ENCODE measurements around the gene EPHB2.

- no peak for TF ChIP-seq TCF12 (IDR thresholded peaks at IDR 0.05; ENCODE audit: low read depth)
- no peak for TF ChIP-seq FOXM1 (IDR thresholded peaks at IDR 0.05; ENCODE audit: borderline replicate concordance, low read depth)
- TF ChIP-seq CEBPB (IDR thresholded peaks at IDR 0.05): no peak
- no peak for TF ChIP-seq RAD21 (IDR thresholded peaks at IDR 0.05; ENCODE audit: low read depth)
- no peak for TF ChIP-seq MAX (IDR thresholded peaks at IDR 0.05)
- TF ChIP-seq REST (IDR thresholded peaks at IDR 0.05; ENCODE audit: low read depth): no peak
- TF ChIP-seq EP300 (IDR thresholded peaks at IDR 0.05; ENCODE audit: borderline replicate concordance): no peak
These were observed 87.4 kb downstream of the EPHB2 start for GRCh38 chr1:22798083-22798482.

All from Ishikawa (cell line).